Measurements from ENCODE around the gene MUCL1. TPM values are rescaled to one million over a fixed set of nuclear protein-coding genes. Genes with fewer than 3 reads are reported as not detected.
"Not testable (repeated sequence)": the region's sequence is repeated elsewhere in the genome, so short reads cannot be mapped to it uniquely, and the experiment has no call there.

The MUCL1 gene
- total RNA-seq, 1 experiment from 2014 or later: not detected

DNA sequence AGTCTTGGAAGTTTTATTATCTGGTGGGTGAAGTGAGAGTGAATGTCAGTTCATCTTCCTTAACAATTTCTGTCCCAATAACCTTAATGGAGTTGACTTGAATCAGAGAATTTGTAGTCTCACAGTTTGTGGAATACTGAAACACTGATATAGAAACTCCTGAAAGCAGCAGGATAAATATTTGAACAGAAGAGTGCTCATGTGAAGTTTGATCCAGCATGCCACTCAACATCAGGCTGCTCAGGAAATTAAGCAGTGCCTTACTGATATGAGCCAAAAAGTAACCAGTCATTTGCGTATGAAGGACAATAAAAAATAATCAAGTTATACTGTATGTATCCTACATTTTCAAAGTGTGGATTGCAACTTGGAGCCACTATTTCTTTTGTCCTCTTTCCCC lies 15.7 kb downstream of the MUCL1 start:
- H3K4me3 ChIP-seq: no peak overlapping the region
- H3K4me1 ChIP-seq (replicated peaks): no peaks in the 10 kb centered on the region
- no peaks in the 10 kb centered on the region for H3K36me3 ChIP-seq
- no peaks in the 10 kb centered on the region for H3K9me3 ChIP-seq (replicated peaks)
- no peak overlapping the region for H3K27ac ChIP-seq
- H3K27me3 ChIP-seq (replicated peaks): no peaks in the 10 kb centered on the region
- DNase-seq (ENCODE audit: low read depth in 1 of 2, low spot score in 2 of 2): no peak

DNA sequence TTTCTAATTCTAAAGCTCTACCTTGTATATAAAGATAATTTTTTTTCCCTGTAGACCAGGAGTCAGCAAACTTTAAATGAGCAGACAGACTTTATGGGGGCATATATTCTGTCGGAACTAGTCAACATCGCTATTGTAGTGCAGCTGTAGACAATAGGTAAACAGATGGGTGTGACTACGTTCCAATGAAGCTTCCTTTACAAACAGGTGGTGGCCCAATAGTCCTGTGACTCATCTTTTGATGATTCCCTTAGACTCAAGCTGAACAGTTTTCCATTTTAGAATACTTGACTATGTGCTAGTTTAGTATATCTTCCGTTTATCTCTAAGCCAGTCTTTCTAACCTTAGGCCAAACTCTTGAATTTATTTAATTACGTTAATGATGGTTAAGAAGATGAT lies 16.3 kb downstream of the MUCL1 start:
- Histone ChIP-seq H3K4me3 (no peak overlapping the region), H3K27ac (no peak overlapping the region), H3K27me3 (replicated peaks) (no peaks in the 10 kb centered on the region), H3K36me3 (no peaks in the 10 kb centered on the region), H3K9me3 (replicated peaks) (no peaks in the 10 kb centered on the region), H3K4me1 (replicated peaks) (no peaks in the 10 kb centered on the region)
- DNase-seq (ENCODE audit: low read depth in 1 of 2, low spot score in 2 of 2): no peak

DNA sequence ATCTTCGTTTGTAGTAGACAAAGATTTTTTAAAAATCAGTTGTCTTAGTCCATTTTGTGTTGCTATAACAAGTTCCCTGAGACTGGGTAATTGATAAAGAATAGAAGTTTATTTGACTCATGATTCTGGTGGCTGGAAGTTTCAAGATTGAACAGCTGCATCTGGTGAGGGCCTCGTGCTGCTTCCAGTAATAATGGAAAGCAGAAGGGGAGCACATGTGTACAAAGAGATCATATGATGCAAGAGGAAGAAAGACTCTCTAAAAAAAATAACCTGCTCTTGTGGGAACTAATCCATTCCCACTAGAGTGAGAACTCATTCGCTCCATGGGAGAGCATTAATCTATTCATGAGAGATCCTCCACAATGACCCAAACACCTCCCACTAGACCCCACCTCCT lies 24.8 kb downstream of the MUCL1 start:
- no peak overlapping the region for H3K27ac ChIP-seq
- no peak overlapping the region for H3K4me3 ChIP-seq
- H3K27me3 ChIP-seq (replicated peaks): no peaks in the 10 kb centered on the region
- H3K36me3 ChIP-seq: no peaks in the 10 kb centered on the region
- no peak for DNase-seq (ENCODE audit: low read depth in 1 of 2, low spot score in 2 of 2)
- H3K9me3 ChIP-seq (replicated peaks): no peaks in the 10 kb centered on the region
- no peaks in the 10 kb centered on the region for H3K4me1 ChIP-seq (replicated peaks)

DNA sequence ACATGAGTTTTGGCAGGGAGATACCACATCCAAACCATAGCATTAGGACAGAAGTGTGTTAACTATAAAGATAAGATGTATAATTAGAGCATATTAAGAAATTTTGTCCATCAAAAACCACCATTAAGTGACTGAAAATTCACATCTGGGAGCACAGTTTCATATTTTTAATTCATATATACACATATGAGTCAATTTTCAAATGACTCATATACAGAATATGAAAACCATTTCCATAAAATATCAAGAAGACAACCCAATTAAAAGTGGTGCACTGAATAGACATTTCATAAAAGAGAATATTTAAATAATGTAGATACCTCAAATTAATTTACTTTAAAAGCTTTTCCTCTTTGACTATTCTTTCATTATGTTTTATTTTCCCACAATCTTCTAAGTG lies 25.3 kb downstream of the MUCL1 start:
- H3K27ac ChIP-seq: no peak overlapping the region
- no peak overlapping the region for H3K4me3 ChIP-seq
- no peak for DNase-seq (ENCODE audit: low read depth in 1 of 2, low spot score in 2 of 2)
- no peaks in the 10 kb centered on the region for H3K9me3 ChIP-seq (replicated peaks)
- H3K36me3 ChIP-seq: no peaks in the 10 kb centered on the region
- H3K27me3 ChIP-seq (replicated peaks): no peaks in the 10 kb centered on the region
- H3K4me1 ChIP-seq (replicated peaks): no peaks in the 10 kb centered on the region

DNA sequence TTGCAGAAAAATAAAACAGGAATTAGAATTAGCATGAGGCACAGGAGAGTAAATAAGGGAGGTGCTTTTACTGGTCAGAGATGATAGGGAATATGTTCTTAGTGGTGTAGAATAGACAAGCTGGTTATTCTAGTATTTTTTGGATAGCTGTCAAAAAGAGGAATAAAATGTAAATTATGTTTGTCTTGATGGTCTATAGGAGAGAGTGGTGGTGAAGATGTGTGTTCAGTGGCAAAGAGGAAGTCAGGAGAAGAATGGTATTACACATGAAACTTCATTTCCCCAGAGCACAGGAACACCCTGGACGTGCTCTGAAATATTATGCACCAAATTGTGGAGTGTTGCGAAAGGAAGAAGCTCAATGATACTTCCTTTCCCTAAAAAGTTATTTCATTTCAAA lies 27.8 kb downstream of the MUCL1 start:
- DNase-seq (ENCODE audit: low read depth in 1 of 2, low spot score in 2 of 2): no peak
- no peaks in the 10 kb centered on the region for H3K4me1 ChIP-seq (replicated peaks)
- H3K4me3 ChIP-seq: no peak overlapping the region
- no peak overlapping the region for H3K27ac ChIP-seq
- no peaks in the 10 kb centered on the region for H3K9me3 ChIP-seq (replicated peaks)
- H3K27me3 ChIP-seq (replicated peaks): no peaks in the 10 kb centered on the region
- H3K36me3 ChIP-seq: no peaks in the 10 kb centered on the region

DNA sequence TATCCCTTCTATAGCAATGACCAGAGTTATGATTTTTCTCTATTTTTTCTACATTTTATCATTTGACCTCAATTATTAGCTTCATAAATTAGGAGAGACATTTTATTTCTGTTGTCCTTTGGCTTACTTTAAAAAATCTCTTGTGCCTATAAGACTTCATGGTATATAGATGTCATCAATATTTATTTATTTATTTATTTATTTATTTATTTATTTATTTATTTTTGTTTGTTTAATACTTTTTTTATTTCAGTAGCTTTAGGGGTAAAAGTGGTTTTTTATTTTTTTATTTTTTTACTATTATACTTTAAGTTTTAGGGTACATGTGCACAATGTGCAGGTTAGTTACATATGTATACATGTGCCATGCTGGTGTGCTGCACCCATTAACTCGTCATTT lies 28.3 kb downstream of the MUCL1 start:
- H3K27me3 ChIP-seq (replicated peaks); H3K27ac ChIP-seq; H3K4me3 ChIP-seq; DNase-seq (ENCODE audit: low read depth in 1 of 2, low spot score in 2 of 2); H3K36me3 ChIP-seq; H3K9me3 ChIP-seq (replicated peaks); H3K4me1 ChIP-seq (replicated peaks): not testable (repeated sequence)

DNA sequence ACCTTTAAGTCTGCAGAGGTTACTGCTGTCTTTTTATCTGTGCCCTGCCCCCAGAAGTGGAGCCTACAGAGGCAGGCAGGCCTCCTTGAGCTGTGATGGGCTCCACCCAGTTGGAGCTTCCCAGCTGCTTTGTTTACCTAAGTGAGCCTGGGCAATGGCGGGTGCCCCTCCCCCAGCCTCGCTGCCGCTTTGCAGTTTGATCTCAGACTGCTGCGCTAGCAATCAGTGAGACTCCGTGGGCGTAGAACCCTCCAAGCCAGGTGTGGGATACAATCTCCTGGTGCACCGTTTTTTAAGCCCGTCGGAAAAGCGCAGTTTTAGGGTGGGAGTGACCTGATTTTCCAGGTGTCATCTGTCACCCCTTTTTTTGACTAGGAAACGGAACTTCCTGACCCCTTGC lies 34.1 kb downstream of the MUCL1 start:
- not testable (repeated sequence) for DNase-seq (ENCODE audit: low read depth in 1 of 2, low spot score in 2 of 2); H3K36me3 ChIP-seq; H3K27me3 ChIP-seq (replicated peaks); H3K9me3 ChIP-seq (replicated peaks); H3K4me1 ChIP-seq (replicated peaks); H3K4me3 ChIP-seq; H3K27ac ChIP-seq

DNA sequence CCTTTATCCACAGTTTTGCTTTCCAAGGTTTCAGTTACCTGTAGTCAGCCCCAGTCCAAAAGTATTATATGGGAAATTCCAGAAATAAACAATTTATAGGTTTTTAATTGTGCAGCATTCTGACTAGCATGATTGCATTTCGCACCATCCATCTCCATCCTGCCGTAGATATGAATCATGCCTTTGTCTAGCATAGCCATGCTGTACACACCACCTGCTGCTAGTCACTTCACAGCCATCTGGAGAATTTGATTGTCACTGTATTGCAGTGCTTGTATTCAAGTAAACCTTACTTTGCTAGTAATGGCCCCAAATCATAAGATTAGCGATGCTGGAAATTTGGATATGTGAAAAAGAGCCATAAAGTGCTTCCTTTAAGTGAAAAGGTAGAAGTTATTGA lies 36.0 kb downstream of the MUCL1 start:
- no peak overlapping the region for H3K4me3 ChIP-seq
- H3K27me3 ChIP-seq (replicated peaks): no peaks in the 10 kb centered on the region
- no peak for DNase-seq (ENCODE audit: low read depth in 1 of 2, low spot score in 2 of 2)
- no peaks in the 10 kb centered on the region for H3K9me3 ChIP-seq (replicated peaks)
- H3K36me3 ChIP-seq: no peaks in the 10 kb centered on the region
- no peaks in the 10 kb centered on the region for H3K4me1 ChIP-seq (replicated peaks)
- no peak overlapping the region for H3K27ac ChIP-seq

DNA sequence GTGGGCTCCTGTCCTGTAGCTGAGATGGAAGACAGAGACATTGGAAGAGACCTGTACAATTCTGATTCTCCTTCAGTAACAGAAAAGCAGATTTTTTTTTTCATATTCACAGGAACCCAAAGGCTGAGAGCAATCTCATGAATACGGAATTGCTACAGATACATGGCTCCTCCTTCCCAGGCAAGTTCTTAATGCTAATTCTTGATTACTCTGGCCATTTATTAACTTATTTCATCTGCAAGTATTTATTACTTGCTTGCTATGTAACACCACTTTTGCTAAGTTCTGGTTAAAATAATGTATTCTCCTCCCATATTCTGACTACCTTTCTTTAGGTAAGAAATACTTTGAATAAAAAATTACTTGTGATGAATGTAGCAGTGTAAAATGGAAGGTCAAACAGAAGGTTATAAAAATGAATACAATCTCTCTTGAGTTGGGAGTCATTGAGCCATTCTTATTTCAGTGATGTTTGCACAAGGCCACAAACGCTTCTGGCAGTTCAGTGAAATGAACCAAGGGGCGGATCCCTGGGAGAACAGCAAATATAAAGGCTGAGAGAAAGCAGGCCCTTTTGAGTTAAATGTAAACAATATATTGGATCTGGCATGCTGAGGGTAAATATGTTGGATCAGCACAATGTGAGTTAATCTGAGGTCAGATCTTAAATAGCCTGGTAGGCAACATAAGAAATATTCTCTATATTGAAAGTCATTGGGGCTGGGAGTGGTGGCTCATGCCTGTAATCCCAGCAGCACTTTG lies 37.6 kb downstream of the MUCL1 start:
- no peaks in the 10 kb centered on the region for H3K27me3 ChIP-seq (replicated peaks)
- no peaks in the 10 kb centered on the region for H3K36me3 ChIP-seq
- no peak overlapping the region for H3K4me3 ChIP-seq
- no peaks in the 10 kb centered on the region for H3K4me1 ChIP-seq (replicated peaks)
- H3K27ac ChIP-seq: no peak overlapping the region
- no peaks in the 10 kb centered on the region for H3K9me3 ChIP-seq (replicated peaks)
- DNase-seq (ENCODE audit: low read depth in 1 of 2, low spot score in 2 of 2): peak in 1 of 2 experiments; percentile 5

Other genes with a start within 250 kb of the MUCL1 start
- gene LACRT, start 219.6 kb upstream of the MUCL1 start, total RNA-seq (2014; rRNA removed; shearing (Covaris generic)): not detected in 2 replicates
- gene DCD, start 206.2 kb upstream of the MUCL1 start, total RNA-seq (2014; rRNA removed; shearing (Covaris generic)): not detected in 2 replicates
- gene TESPA1, start 130.2 kb downstream of the MUCL1 start, total RNA-seq (2014; rRNA removed; shearing (Covaris generic)): 0.05 TPM in 1 of 2 replicates, not detected in the other
- gene NEUROD4, start 165.5 kb downstream of the MUCL1 start, total RNA-seq (2014; rRNA removed; shearing (Covaris generic)): not detected in 2 replicates